ACHN (cell line): ENCODE results near the gene ATP5F1D.

Source experiments
- DNase-seq: peaks from one replicate; pipeline ENCODE4 v3.0.0-alpha.2; 2015
- in situ Hi-C: cut with HindIII; loops from 2 replicates; pipeline ENCODE4 v1.10.0; 2017; ENCODE audit warnings: low sequenced_read_pairs, low pct_ligation_motif_present, low pct_unique_long_range_greater_than_20kb

Gene ATP5F1D

DNA sequence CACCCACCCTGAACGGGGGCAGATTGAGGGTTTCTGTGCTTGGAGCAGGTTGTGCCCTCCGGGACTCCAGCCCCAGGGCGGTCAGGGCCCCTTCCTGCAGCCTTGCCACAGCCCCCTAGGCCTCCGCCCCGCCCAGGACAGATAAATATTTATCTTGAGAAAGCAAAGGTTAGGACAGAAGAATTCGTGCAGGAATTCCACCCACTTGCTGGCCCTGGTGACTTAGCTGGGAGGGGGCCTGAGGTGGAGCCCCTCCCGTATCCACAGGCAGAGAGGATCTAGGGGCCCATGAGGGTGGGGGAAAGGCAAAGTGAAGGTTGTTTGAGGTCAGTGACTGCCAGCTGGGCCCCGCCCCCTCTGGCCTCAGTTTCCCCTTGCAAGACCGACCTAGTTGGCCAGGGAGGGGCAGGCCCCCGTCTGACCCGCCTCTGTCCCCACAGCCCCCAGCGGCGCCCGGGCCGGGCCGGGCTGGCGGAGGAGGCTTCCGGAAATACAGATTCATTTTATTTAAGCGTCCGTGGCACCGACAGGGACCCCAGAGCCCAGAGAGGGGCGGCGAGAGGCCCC, 12.0 kb downstream of the ATP5F1D start:
- in situ Hi-C loops: no loop called here
- DNase-seq: no peak

DNA sequence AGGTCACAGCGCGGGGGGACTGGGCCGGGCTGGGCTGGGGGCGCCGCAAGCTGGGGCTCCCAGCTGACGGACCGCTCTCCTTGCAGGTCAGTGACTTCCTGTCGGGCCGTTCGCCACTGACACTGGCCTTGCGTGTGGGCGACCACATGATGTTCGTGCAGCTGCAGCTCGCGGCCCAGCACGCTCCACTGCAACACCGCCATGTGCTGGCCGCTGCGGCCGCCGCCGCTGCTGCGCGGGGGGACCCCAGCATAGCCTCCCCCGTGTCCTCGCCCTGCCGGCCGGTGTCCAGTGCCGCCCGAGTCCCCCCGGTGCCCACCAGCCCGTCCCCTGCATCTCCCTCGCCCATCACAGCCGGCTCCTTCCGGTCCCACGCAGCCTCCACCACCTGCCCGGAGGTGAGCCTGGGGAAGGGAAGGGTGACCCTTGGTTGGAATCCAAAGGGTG, 12.6 kb downstream of the ATP5F1D start:
- in situ Hi-C loops: no loop called here
- DNase-seq: no peak

DNA sequence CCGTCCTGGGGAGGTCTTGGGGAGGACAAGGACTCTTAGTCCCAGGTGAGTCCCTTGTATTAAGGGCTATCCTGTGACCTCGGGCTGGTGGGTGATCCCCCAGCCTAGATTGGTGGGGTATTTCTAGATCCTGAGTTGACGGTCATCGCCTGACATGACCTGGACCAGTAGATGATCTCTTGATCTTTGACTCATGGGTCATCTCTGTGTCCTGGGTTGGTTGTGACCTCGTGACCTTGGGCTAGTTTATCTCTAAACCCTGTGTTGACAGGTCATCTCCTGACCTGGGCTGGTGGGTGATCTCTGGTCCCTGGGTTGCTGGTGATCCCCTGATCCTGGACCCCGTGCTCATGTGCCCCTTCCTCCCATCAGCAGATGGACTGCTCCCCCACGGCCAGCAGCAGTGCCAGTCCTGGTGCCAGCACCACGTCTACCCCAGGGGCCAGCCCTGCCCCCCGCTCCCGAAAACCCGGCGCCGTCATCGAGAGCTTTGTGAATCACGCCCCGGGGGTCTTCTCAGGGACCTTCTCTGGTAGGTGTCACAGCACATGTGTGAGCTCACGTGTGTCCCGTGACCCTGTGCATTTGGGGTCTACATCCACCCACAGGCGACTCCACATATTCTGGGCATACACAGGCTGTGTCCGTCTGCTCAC, 13.1 kb downstream of the ATP5F1D start:
- no peak for DNase-seq
- in situ Hi-C loops: no loop called here

DNA sequence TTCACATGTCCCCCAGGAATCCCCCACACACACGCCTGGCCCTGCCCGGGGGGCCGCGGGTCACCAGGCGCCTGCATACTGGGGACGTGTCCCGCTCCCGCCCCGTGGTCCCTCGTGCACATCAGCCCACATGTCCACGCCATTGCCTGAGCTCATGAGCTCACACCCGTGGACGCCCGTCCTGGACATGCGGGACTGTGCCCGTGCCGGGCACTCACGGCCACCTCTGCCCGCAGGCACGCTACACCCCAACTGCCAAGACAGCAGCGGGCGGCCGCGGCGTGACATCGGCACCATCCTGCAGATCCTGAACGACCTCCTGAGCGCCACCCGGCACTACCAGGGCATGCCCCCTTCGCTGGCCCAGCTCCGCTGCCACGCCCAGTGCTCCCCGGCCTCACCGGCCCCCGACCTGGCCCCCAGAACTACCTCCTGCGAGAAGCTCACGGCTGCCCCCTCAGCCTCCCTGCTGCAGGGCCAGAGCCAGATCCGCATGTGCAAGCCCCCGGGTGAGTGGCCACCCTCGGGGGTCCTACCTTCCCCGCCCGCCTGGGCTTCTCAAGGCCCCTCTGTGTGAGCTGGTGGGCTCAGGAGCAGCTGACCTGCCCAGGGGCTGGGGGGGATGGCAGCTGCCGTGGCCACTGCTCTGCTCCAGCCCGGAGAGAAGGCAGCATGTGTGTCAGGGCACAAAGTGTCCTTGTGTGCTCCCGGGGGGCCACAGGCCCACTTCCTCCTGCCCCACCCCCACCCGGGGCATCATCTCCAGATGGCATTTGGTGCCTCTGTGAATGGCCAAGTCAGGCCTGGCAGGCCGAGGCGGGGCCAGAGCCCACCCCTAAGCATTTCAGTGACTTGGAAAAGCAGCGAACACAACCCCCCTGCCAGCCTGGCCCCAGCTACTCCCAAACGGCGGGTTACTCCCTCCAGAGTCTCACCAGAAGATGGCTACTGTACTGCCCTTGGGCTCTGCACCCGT, 13.9 kb downstream of the ATP5F1D start:
- in situ Hi-C loops: no loop called here
- no peak for DNase-seq

DNA sequence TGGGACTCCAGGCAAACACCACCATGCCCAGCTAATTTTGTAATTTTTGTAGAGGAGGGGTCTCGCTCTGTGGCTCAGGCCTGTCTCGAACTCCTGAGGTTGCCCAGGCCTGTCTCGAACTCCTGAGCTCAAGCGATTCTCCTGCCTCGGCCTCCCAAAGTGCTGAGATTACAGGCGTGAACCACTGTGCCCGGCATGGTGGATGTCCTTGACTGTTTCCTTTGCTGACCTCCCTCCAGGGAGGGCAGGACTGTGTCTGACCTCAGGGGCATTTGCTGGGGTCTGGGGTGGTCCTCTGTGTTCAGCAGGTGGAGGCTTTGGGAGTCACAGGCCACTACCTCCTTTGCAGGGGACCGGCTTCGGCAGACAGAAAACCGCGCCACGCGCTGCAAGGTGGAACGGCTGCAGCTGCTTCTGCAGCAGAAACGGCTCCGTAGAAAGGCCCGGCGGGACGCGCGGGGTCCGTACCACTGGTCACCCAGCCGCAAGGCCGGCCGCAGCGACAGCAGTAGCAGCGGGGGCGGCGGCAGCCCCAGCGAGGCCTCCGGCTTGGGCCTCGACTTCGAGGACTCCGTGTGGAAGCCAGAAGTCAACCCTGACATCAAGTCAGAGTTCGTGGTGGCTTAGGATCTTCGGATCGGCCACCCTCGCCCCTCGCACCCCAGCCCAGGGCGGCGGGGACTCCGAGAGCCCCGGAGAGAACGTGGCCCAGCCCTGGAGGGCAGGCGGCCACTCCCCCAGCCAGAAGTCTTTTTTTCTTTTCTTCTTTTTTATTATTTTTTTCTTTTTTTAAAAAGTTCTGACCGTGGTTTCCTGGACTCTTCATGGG, 15.3 kb downstream of the ATP5F1D start:
- in situ Hi-C loops: no loop called here
- DNase-seq: no peak

DNA sequence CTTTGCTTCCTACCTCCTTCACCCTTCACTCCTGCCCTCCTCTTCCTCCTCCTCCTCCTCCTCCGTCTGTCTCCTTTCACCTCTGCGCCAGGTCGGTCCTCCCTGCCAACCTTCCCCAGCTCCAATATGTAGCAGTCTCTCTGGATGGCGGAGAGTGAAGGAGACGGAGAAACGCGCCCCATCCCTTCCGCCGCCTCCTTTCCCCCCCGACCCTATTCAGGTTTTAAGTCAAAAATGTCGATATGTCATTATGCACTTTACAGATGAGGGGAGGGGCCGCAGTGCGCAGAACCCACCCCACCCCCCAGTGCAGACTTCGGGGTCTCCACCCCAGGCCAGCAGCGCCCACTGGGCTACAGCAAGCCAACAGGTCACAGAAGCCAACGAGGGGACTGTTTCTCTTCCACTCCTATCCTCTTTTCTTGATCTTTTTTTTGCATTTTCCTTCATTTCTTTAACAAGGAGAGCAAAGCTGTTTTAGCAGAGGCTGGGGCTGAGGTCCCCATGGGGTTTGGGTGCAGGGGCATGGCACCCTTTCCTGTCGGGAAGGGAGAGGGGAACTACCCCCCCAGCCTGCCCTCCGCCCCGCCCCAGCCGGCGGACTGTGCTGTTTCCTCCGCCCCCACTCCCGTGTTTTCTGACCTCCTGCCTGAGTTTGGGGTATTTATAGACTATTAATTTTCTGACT, 16.1 kb downstream of the ATP5F1D start:
- in situ Hi-C loops: no loop called here
- DNase-seq: no peak

DNA sequence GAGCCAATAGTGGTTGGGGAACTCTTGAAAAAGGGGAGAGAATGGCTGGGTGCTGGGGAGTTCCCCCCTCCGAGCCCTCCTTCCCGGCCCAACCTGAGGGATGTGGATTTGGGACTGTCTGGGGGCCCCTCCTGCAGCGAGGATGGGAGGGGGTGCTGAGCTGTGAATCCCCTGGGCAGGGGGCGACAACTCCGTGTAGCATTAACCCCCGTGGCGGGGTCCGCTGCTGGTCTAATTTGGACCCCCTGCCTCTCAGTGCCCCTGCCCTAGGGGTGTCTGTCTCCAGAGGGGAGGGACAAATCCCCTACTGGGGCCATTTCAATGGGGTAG, 16.6 kb downstream of the ATP5F1D start:
- in situ Hi-C loops: no loop called here
- DNase-seq: no peak

DNA sequence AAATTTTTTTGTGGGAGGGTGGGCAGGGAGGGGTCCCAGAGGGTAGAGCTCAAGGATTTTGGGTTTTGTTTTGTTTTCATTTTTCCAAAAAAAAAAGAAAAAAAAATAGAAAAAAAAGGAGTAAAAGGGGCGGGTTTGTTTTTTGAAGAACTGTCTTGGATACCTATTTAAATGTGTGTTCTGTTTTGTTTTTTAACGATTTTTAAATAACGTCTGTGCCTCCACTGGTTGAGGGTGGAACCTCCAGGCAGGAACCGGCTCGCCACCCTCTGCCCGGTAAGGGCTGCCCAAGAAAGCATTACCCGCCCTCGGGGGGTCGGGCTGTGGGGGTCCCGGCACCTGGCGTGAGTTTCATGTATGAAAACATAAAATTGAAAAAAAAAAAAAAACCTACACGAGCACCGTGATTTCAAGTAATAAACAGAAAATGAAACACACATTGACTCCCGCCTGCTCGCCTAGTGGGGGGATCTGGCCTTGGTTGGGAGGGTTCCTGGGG, 17.2 kb downstream of the ATP5F1D start:
- in situ Hi-C loops: no loop called here
- DNase-seq: no peak

DNA sequence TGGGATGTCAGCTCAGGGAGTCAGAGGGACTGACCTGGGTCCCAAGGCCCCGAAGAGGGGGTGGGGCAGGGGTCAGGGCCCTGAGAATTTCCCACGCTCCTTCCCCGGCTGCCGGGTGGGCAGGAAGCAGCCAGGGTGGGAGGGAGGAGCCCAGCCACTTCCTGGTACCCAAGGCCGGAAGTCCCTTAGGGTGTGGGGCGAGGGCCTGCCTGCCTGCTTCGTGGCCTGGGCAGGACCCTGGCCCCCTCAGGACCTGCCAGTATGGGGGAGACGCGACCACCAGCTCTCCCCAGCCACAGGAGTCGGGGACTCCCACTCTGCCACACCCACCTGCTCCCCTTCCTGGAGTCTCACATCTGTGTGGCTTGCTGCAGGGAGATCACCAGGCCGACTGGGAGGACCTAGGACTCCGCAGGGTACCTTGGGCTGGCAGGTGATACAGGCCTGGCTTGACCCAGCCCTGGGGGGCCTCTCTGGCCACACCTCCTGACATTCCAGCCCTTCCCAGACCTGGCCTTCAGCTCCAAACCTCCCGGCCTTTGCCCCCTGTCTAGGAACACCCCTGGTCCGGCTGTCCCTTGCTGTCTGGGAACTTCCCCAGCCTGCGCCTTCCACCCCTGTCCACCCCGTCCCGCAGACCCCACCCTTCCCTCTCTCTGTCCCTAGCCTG, 17.8 kb downstream of the ATP5F1D start:
- in situ Hi-C loops: no loop called here
- DNase-seq: peak; percentile 60

DNA sequence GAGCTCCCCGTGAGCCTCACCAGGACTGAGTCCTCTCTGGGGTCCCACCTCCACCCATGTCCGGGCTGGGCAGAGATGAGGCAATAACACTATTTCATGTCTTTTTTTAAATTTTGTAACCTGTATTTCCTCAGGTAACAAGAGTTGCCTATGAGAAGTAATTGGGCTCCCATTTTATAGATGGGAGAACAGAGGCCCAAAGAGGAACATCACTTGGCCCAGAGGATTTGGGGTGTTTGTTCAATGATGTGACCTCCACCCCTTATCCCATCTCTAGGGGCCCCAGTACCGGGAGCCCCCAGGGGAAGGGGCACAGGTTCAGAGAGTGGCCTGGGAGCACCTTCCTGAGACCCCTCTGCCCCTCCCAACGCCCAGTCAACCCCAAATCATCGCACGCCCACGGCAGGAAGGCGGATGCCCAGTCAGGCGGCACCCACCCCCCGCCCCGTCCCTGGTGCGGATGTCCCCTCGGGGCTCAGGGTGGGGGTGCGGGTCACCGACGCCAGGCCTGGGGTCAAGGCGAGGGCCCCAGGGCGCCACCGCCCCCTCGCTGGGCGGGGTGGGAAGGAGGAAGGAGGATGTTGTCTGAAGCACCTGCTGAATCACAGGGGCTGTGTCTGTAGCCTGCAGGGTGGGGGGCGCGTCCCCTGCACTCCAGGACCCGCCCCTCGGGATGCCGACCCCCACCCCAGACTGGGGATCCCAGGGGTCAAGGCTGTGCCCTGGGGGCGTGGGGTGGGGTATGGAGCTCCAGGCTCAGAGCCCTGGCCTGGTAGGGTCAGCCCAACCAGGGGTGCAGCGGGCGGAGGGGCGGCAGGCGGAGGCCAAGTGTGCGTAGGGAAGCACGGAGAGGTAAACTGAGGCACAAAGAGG, 18.6 kb downstream of the ATP5F1D start:
- in situ Hi-C loops: no loop called here

DNA sequence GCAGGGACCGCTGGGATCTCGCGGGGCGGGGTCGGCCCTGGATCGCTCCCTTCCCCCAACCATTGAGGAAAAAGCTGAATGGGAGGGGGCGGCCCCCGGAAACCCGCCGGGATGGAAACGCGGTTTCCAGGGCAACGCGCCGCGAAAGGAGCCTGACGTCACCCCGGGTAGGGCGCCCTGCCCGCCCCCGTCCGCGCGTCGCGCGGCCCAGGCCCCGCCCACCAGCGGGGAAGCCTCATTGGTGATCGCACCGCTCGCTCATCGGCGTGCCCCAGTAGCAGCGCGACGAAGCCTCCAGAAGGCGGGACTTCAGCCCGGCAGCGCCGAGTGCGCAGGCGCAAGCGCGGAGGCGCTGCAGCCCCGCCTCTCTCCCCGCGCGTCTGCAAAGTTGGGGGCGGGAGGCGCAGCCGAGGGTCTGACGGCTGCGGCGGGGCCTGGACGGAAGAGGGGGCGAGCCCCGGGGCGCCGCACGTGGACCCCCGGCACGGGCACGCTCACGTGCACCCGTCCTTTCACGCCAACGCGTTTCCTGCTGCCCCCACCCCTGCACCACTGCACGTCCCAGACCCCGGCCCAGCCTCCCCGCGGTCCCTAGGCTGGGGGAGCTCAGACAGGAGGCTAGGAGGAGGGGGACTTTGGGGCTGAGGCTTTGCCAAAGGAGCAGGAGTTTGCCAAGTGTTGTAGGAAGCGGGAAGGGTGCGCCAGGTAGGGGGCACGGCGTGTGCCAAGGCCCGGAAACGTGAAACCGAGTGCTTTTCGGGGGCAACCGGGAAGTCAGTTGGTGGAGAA, 19.4 kb downstream of the ATP5F1D start:
- in situ Hi-C loops: no loop called here
- peak; percentile 93 for DNase-seq

More for the DNA sequence above, 18.6 kb downstream of the ATP5F1D start:
- no peak for DNase-seq

DNA sequence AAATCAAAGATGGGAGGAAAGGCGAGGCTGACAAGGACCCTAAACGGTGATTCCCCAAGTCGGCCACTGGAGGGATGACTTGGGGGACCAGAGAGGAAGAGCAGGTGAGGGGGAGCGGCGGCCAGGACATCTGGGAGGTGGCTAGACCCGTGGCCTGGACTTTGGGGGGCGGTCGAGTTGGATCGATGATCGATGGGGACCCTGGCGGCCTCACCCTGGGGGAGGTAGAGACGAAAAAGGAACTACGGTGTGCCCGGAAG, 19.9 kb downstream of the ATP5F1D start:
- in situ Hi-C loops: no loop called here
- DNase-seq: no peak

DNA sequence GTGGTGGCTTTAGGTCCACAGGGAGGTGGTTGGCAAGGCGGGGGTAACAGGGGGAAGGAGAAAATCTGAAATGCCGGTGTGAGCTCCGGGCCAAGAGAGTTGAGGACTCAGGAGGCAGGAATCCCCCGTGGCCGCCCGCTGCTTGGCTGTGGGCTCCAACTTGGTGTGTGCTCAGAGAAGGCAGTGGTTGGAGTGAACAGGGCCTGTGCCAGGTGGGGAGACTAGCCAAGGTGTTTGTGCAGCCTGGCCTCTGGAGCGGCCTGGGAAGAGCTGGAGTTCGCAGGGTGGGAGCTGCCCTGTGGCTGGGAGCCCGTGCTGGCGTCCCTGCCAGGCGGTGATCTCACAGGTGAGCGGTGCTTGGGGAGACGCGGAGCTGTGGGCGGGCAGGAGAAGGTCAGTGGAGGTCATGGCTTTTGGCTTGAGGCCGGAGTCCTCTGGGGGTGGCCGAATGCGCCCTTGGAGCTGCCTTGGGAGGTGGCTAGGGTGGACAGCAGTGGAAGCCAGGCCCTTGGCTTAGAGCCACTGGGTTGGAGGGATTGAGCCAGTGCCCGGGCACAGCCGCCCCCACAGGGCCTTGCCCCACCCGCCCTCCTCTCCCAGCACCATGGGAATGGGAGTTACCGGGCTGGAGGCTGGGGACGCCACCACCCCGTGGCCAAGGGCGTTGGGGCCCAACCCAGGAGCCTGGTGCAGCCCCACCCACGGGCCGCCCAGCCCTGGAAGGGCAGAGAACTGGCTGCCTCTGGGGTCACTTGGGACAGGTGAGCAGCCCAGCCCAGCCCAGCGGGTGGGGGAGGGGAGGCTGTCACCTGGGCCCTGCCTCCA, 20.5 kb downstream of the ATP5F1D start:
- DNase-seq: peak; percentile 69
- in situ Hi-C loops: no loop called here

DNA sequence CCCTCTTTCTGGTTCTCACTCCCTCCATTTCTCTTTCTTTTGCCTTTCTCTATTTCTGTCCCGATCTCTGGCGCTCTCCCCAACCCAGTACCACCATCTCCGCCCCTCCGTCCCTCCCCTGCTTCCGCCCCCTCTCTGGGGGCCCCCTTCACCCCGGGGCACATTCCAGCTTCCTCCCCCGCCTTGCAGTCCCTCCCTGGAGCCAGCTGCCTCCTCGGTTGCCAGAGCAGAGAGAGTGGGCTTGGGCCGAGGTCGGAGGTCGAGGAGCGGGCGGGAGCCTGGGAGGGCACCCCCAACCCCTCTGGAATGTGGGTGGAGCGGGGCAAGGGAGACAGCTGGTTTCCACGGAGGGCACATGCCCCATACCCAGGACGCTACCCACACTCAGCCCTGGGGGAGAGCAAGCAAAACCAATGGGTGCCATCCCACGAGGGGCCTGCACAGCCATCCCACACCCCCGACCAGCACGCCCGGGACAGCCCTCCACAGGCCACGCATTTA, 21.1 kb downstream of the ATP5F1D start:
- DNase-seq: no peak
- in situ Hi-C loops: no loop called here

DNA sequence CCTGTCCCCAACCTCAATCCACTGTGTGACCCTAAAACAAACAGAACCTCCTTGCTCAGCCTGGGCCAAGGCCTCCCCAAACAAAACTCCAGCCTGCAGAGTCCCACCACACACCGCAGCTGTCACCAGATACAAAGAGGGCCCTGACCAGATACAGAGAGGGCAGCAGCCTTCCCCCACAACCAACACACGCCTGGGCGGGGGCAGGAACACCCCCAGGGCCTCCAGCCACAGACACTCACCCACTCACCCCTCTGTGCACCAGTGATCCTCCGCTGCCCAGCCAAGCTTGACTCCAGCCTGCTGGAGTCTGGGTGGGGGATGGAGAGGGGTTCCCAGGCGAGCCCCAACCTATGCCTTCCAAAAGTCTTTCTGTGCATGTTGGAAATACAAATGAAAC, 21.6 kb downstream of the ATP5F1D start:
- in situ Hi-C loops: no loop called here

More for the DNA sequence above, 21.6 kb downstream of the ATP5F1D start:
- no peak for DNase-seq
